HEK293 (cell line): ENCODE data around the gene TRAF3IP3.

ENCODE experiments used
- MYNN ChIP-seq: fragments of 450-650 bp; formaldehyde crosslinking; IDR thresholded peaks from 2 replicates; pipeline ENCODE4 v1.5.1; 2016; ENCODE audit warnings: missing biosample characterization, missing genetic modification characterization, borderline replicate concordance
- SETDB1 ChIP-seq: IDR thresholded peaks from one replicate; pipeline ENCODE4 v1.6.1; 2017; ENCODE audit warnings: mild to moderate bottlenecking, low read length, moderate library complexity, mixed read lengths; ENCODE audit not compliant: insufficient read length
- ZFP3 ChIP-seq: fragments of 450-650 bp; formaldehyde crosslinking; IDR thresholded peaks from 2 replicates; pipeline ENCODE4 v1.5.1; 2016; ENCODE audit warnings: low read depth, missing biosample characterization, missing genetic modification characterization
- ZNF335 ChIP-seq: fragments of 450-650 bp; formaldehyde crosslinking; conservative IDR thresholded peaks from 2 replicates; pipeline ENCODE4 v1.5.1; 2016; ENCODE audit warnings: missing biosample characterization, missing genetic modification characterization
- ZNF350 ChIP-seq: fragments of 450-650 bp; formaldehyde crosslinking; IDR thresholded peaks from 2 replicates; pipeline ENCODE4 v1.5.0; 2017; ENCODE audit warnings: missing biosample characterization, mild to moderate bottlenecking, missing genetic modification characterization
- TF ChIP-seq, protein P1 (sequence below): fragments of 450-650 bp; formaldehyde crosslinking; IDR thresholded peaks from 2 replicates; pipeline ENCODE4 v1.5.1; 2016; ENCODE audit warnings: missing biosample characterization, missing genetic modification characterization
- TF ChIP-seq, protein P2 (sequence below): fragments of 450-650 bp; IDR thresholded peaks from 2 replicates; pipeline ENCODE4 v1.5.1; 2018; ENCODE audit warnings: missing biosample characterization, mild to moderate bottlenecking, missing genetic modification characterization

DNA sequence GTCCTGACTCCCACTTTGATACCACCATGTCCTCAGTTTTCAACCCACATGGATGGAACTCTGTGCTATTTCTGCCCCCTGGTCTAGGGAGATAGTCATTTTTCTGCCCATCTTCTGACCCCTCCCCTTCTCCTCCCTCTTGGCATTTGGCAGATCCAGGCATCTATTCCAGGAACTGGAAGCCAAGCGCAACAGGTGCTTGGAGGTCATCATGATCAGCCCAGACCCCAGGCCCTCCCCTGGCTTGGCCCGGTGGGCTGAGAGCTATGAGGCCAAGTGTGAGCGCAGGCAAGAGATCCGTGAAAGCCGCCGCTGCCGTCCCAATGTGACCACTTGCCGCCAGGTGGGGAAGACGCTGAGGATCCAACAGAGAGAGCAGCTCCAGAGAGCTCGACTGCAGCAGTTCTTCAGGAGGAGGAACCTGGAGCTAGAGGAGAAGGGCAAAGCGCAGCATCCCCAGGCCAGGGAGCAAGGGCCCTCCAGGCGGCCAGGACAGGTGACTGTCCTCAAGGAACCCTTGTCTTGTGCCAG lies 4.0 kb downstream of the TRAF3IP3 start:
- TF ChIP-seq, protein P1, sequence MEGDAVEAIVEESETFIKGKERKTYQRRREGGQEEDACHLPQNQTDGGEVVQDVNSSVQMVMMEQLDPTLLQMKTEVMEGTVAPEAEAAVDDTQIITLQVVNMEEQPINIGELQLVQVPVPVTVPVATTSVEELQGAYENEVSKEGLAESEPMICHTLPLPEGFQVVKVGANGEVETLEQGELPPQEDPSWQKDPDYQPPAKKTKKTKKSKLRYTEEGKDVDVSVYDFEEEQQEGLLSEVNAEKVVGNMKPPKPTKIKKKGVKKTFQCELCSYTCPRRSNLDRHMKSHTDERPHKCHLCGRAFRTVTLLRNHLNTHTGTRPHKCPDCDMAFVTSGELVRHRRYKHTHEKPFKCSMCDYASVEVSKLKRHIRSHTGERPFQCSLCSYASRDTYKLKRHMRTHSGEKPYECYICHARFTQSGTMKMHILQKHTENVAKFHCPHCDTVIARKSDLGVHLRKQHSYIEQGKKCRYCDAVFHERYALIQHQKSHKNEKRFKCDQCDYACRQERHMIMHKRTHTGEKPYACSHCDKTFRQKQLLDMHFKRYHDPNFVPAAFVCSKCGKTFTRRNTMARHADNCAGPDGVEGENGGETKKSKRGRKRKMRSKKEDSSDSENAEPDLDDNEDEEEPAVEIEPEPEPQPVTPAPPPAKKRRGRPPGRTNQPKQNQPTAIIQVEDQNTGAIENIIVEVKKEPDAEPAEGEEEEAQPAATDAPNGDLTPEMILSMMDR (tag by site-specific recombination), result no peak
- no peak for TF ChIP-seq MYNN (tag by site-specific recombination)
- TF ChIP-seq, protein P2, sequence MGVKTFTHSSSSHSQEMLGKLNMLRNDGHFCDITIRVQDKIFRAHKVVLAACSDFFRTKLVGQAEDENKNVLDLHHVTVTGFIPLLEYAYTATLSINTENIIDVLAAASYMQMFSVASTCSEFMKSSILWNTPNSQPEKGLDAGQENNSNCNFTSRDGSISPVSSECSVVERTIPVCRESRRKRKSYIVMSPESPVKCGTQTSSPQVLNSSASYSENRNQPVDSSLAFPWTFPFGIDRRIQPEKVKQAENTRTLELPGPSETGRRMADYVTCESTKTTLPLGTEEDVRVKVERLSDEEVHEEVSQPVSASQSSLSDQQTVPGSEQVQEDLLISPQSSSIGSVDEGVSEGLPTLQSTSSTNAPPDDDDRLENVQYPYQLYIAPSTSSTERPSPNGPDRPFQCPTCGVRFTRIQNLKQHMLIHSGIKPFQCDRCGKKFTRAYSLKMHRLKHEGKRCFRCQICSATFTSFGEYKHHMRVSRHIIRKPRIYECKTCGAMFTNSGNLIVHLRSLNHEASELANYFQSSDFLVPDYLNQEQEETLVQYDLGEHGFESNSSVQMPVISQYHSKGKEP (tag by site-specific recombination), result no peak
- no peak for TF ChIP-seq ZFP3 (tag by site-specific recombination)
- no peak for TF ChIP-seq ZNF350 (tag by site-specific recombination)
- TF ChIP-seq SETDB1, result no peak
- no peak for TF ChIP-seq ZNF335 (tag by site-specific recombination)
